ENCODE data around the gene SLX4. TPM values are rescaled to one million over a fixed set of nuclear protein-coding genes. Genes with fewer than 3 reads are reported as not detected.
A peak's percentile ranks its signal among the peaks of the same experiment; 100 is the strongest.

SLX4 gene
- total and polyA plus RNA-seq, 9 of the 15 experiments (the other 6 are each of a cell fraction or from before 2014, with no cell fraction given): 0.29 to 7.9 (median 3.8) TPM

DNA sequence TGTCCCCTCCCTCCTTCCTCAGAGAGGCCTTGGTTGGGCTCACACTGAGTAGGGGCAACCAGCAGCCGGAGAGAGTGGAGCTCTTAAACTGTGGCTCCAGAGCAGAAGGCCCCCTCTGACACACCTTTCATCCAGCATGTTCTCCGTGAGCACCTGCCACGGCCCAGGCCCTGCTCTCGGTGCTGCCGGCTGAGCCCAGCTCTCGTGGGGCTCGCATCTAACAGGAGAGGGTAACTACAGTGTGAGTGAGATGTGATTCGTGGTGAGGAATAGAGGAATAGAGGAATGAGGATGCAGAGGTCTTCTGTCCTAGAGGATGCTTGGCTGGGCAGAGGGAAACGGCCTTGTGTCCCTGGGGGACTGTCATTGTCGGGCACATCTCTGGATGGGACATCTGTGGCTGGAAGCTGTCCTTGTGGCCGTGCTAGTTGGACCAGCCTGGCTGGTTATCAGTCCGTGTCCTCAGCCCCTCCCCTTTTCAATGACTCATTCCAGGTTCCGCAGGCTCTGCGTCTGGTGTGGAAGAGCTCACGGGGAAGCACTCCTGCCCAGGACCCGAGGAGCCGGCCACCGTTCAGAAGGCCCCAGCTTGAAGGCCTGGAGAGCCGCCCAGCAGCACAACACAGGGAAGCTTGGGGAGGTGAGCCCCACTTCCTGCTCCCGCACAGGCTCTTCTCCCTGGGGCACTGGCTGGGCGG, 31.1 kb upstream of the SLX4 start (continued):
- TF ChIP-seq GTF3C2 (IDR thresholded peaks at IDR 0.05; ENCODE audit: borderline replicate concordance, extremely low read depth, insufficient read length) (no peak), RCOR1 (IDR thresholded peaks at IDR 0.05; ENCODE audit: borderline replicate concordance in 1 of 2, low read depth in 2 of 2, low read length in 2 of 2) (peak in 1 of 2 experiments; percentile 31; a peak in 1 of 4 replicates), ZNF140 (CRISPR knock-in tag; IDR thresholded peaks at IDR 0.05) (no peak), EP300 (IDR thresholded peaks at IDR 0.05; ENCODE audit: low read length) (peak; percentile 18; the same call in 1 of the 2 replicates), ZNF12 (CRISPR knock-in tag; IDR thresholded peaks at IDR 0.05) (no peak), OTX1 (CRISPR knock-in tag; IDR thresholded peaks at IDR 0.05) (no peak), ZNF384 (IDR thresholded peaks at IDR 0.05; ENCODE audit: low read depth, low read length) (no peak), HCFC1 (IDR thresholded peaks at IDR 0.05; ENCODE audit: low read depth, low read length) (no peak), TEAD2 (tag; IDR thresholded peaks at IDR 0.05) (no peak), SIN3A (IDR thresholded peaks at IDR 0.05; ENCODE audit: borderline replicate concordance in 2 of 2, control insufficient read depth in 1 of 2, low read depth in 2 of 2, low read length in 2 of 2) (no peak), ZFX (CRISPR knock-in tag; IDR thresholded peaks at IDR 0.05) (0 out of 2 replicates have a peak, but pooled peaks have one; percentile 12), ZNF707 (CRISPR knock-in tag; conservative IDR thresholded peaks at IDR 0.05) (no peak), SREBF2 (CRISPR knock-in tag; IDR thresholded peaks at IDR 0.05) (no peak), ZNF436 (CRISPR knock-in tag; IDR thresholded peaks at IDR 0.05) (no peak), SMARCA4 (IDR thresholded peaks at IDR 0.05) (peak; percentile 72; the same call in 1 of the 2 replicates), ATF3 (IDR thresholded peaks at IDR 0.05) (peak; percentile 90), ATF3 (CRISPR knock-in tag; conservative IDR thresholded peaks at IDR 0.05) (no peak), ZBTB5 (IDR thresholded peaks at IDR 0.05) (no peak), ERF (CRISPR knock-in tag; IDR thresholded peaks at IDR 0.05) (no peak)
- TF ChIP-seq, protein P1, sequence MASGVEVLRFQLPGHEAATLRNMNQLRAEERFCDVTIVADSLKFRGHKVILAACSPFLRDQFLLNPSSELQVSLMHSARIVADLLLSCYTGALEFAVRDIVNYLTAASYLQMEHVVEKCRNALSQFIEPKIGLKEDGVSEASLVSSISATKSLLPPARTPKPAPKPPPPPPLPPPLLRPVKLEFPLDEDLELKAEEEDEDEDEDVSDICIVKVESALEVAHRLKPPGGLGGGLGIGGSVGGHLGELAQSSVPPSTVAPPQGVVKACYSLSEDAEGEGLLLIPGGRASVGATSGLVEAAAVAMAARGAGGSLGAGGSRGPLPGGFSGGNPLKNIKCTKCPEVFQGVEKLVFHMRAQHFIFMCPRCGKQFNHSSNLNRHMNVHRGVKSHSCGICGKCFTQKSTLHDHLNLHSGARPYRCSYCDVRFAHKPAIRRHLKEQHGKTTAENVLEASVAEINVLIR (CRISPR knock-in tag; IDR thresholded peaks at IDR 0.05): no peak
